Transverse colon (tissue), 4 donors: ENCODE results near the gene PRSS1. TPM values are rescaled to one million over a fixed set of nuclear protein-coding genes. Genes with fewer than 3 reads are reported as not detected.
A peak's percentile ranks its signal among the peaks of the same experiment; 100 is the strongest.

ENCODE experiments used
- DNase-seq: peaks from one replicate; pipeline ENCODE4 v3.0.0-alpha.2; 2019
- H3K27ac ChIP-seq, 4 donors: fragments of 200-600 bp; sonication (generic); 2 replicates each; pipeline ENCODE4 v1.5.1; 2016 to 2018; ENCODE audit warnings: inconsistent platforms in 4 of 4
- H3K27me3 ChIP-seq: fragments of 200-600 bp; sonication (generic); 2 replicates; pipeline ENCODE4 v1.5.1; 2017; ENCODE audit warnings: inconsistent platforms
- H3K36me3 ChIP-seq, 4 donors: fragments of 200-600 bp; sonication (generic); 2 replicates each; pipeline ENCODE4 v1.5.1; 2017 to 2019; ENCODE audit warnings: inconsistent platforms in 4 of 4
- H3K4me1 ChIP-seq, 4 donors: fragments of 200-600 bp; sonication (generic); 2 replicates each; pipeline ENCODE4 v1.5.1; 2017 to 2020; ENCODE audit warnings: inconsistent platforms in 4 of 4
- H3K4me3 ChIP-seq, 4 donors: fragments of 200-600 bp; sonication (generic); 1 replicate in 1 of 4; 2 replicates in 3 of 4; pipeline versions ENCODE4 v1.5.1 to v1.6.1; 2017 to 2019; ENCODE audit warnings: inconsistent platforms in 4 of 4
- H3K9me3 ChIP-seq, 2 donors: fragments of 200-600 bp; sonication (generic); 2 replicates each; pipeline ENCODE4 v1.5.1; 2017 to 2019; ENCODE audit warnings: inconsistent platforms in 2 of 2
- CTCF ChIP-seq, 5 experiments: fragments of 200-600 bp in 3 of 5; fragments of 450-650 bp in 2 of 5; sonication (generic) in 3 of 5; IDR thresholded peaks; 1 replicate in 2 of 5; 2 replicates in 3 of 5; pipeline ENCODE4 v1.5.1; 2016 to 2017; ENCODE audit warnings: antibody characterized with exemption in 5 of 5, inconsistent platforms in 3 of 5, mild to moderate bottlenecking in 2 of 5, moderate library complexity in 1 of 5
- EP300 ChIP-seq: sonication (generic); formaldehyde crosslinking; IDR thresholded peaks from one replicate; pipeline ENCODE4 v1.6.1; 2017; ENCODE audit warnings: antibody characterized with exemption, low read depth
- POLR2A ChIP-seq: fragments of 450-650 bp; IDR thresholded peaks from one replicate; pipeline ENCODE4 v1.6.1; 2016; ENCODE audit warnings: antibody characterized with exemption, mild to moderate bottlenecking, moderate library complexity
- POLR2AphosphoS5 ChIP-seq, 3 donors: sonication (generic); formaldehyde crosslinking; IDR thresholded peaks; one replicate each; pipeline ENCODE4 v1.6.1; 2016; ENCODE audit warnings: antibody characterized with exemption in 3 of 3
- WGBS, 2 donors: methylation state at CpG; one replicate each; pipeline ENCODE4 v1.1.5; 2018; ENCODE audit warnings: low coverage in 1 of 2; 5-methylcytosine and 5-hydroxymethylcytosine counted together
- in situ Hi-C, 4 donors: fragments of 200-750 bp; cut with MboI; loops; one replicate each; pipeline versions ENCODE4 v1.15.0 to v1.15.1; 2017; ENCODE audit warnings: low sequenced_read_pairs in 3 of 4, low pct_ligation_motif_present in 1 of 4, low pct_unique_long_range_greater_than_20kb in 1 of 4
- intact Hi-C: fragments of 100-400 bp; cut with DNase I; formaldehyde crosslinking; loops from one replicate; pipeline ENCODE4 v1.15.1; 2023; ENCODE audit warnings: low total_unique reads
- total RNA-seq, 4 donors: library from RNA; depleted of rRNA; stranded (reverse); fragments of >200 nt; gene quantifications; one replicate each; pipeline ENCODE4 v1.1.0, GENCODE V29; 2016

The PRSS1 gene
- total RNA-seq, 4 donors from 2014 or later, result not detected

- no peak for TF ChIP-seq EP300
- no peak for TF ChIP-seq POLR2A
- TF ChIP-seq POLR2AphosphoS5 (IDR thresholded peaks at IDR 0.05), result no peak
- no peak for TF ChIP-seq CTCF (IDR thresholded peaks at IDR 0.05)
- intact Hi-C loops, result no loop called here
- H3K4me3 ChIP-seq, result no peak overlapping the region
- no peaks in the 10 kb centered on the region for H3K36me3 ChIP-seq
- peak; percentile 11 for DNase-seq
- H3K27ac ChIP-seq, result no peak overlapping the region
- H3K9me3 ChIP-seq, result no peaks in the 10 kb centered on the region
- in situ Hi-C loops, result no loop called here
- H3K27me3 ChIP-seq, result no peaks in the 10 kb centered on the region
- H3K4me1 ChIP-seq, result no peaks in the 10 kb centered on the region
- 71 to 78% methylated on average over 2 to 6 of the region's 6 CpGs for WGBS, 2 donors
Measured at GRCh38 chr7:142717453-142717852, 31.8 kb upstream of the PRSS1 start.

- Histone ChIP-seq H3K36me3 (no peaks in the 10 kb centered on the region), H3K9me3 (no peaks in the 10 kb centered on the region), H3K27me3 (no peaks in the 10 kb centered on the region), H3K27ac (no peak overlapping the region), H3K4me3 (no peak overlapping the region), H3K4me1 (no peaks in the 10 kb centered on the region)
- no peak for DNase-seq
- in situ Hi-C loops (no loop called here), intact Hi-C loops (no loop called here)
- WGBS, 2 donors, result 20 to 41% methylated on average over 1 of the region's 1 CpG
- TF ChIP-seq CTCF (IDR thresholded peaks at IDR 0.05) (no peak), POLR2AphosphoS5 (IDR thresholded peaks at IDR 0.05) (no peak), EP300 (no peak), POLR2A (no peak)
Measured at GRCh38 chr7:142718313-142718712, 31.0 kb upstream of the PRSS1 start.

- intact Hi-C loops (no loop called here), in situ Hi-C loops (no loop called here)
- H3K4me1 ChIP-seq, result no peaks in the 10 kb centered on the region
- no peaks in the 10 kb centered on the region for H3K9me3 ChIP-seq
- no peak overlapping the region for H3K27ac ChIP-seq
- no peak overlapping the region for H3K4me3 ChIP-seq
- 80 to 93% methylated on average over 1 to 8 of the region's 8 CpGs for WGBS, 2 donors
- H3K36me3 ChIP-seq, result no peaks in the 10 kb centered on the region
- TF ChIP-seq POLR2A, result no peak
- TF ChIP-seq CTCF (IDR thresholded peaks at IDR 0.05), result no peak
- no peak for TF ChIP-seq EP300
- no peak for TF ChIP-seq POLR2AphosphoS5 (IDR thresholded peaks at IDR 0.05)
- no peaks in the 10 kb centered on the region for H3K27me3 ChIP-seq
- DNase-seq, result no peak
Measured at GRCh38 chr7:142720172-142720773, 29.0 kb upstream of the PRSS1 start.

GRCh38 chr7:142720986-142721385 is 28.3 kb upstream of the PRSS1 start:
- Histone ChIP-seq H3K27ac (no peak overlapping the region), H3K27me3 (no peaks in the 10 kb centered on the region), H3K4me1 (no peaks in the 10 kb centered on the region), H3K4me3 (no peak overlapping the region), H3K9me3 (no peaks in the 10 kb centered on the region), H3K36me3 (no peaks in the 10 kb centered on the region)
- TF ChIP-seq CTCF (IDR thresholded peaks at IDR 0.05) (no peak), POLR2AphosphoS5 (IDR thresholded peaks at IDR 0.05) (no peak), EP300 (no peak), POLR2A (no peak)
- intact Hi-C loops, result no loop called here
- WGBS, 2 donors, result 80 to 86% methylated on average over 1 to 10 of the region's 10 CpGs
- in situ Hi-C loops, result no loop called here
- DNase-seq, result no peak
